ENCODE data around the gene CNTNAP5. TPM values are rescaled to one million over a fixed set of nuclear protein-coding genes. Genes with fewer than 3 reads are reported as not detected.

CNTNAP5 gene
- total and polyA plus RNA-seq, 2 of the 13 experiments (the other 11 are each of a cell fraction or from before 2014, with no cell fraction given): not detected

DNA sequence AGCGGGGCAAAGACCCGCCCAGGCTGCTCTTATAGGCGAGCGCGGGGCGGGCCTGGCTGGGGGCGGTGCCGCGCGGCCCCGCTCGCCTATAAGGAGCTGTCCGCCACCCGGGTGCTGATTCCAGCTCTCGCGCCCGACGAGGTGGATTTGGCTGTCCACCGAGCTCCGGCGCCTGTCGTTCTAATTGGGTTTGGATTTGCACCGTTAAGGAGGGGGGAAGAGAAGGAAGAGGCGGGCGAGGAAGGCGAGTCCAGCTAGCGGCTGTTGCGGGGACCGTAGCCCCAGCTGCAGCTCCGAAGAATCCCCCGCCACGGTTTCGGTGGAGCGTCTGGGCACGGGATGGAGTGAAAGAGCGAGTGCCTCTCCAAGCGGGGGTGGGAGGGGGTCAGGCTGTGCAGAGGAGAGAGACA, at the start of gene CNTNAP5 (continued):
- no peak for TF ChIP-seq EED (CRISPR knock-in tag; IDR thresholded peaks at IDR 0.05)
- TF ChIP-seq ZFAT (CRISPR knock-in tag; conservative IDR thresholded peaks at IDR 0.05): no peak
- no peak for TF ChIP-seq ZFP82 (CRISPR knock-in tag; IDR thresholded peaks at IDR 0.05; ENCODE audit: borderline replicate concordance)
- TF ChIP-seq FOXC1 (CRISPR knock-in tag; IDR thresholded peaks at IDR 0.05; ENCODE audit: borderline replicate concordance): no peak
- no peak for TF ChIP-seq ATF1 (CRISPR knock-in tag; IDR thresholded peaks at IDR 0.05)
- no peak for TF ChIP-seq SRY (CRISPR knock-in tag; IDR thresholded peaks at IDR 0.05)
- no peak for TF ChIP-seq RFX3 (CRISPR knock-in tag; IDR thresholded peaks at IDR 0.05)
- no peak for TF ChIP-seq PHF8 (CRISPR knock-in tag; IDR thresholded peaks at IDR 0.05)
- no peak for TF ChIP-seq POLR2G (IDR thresholded peaks at IDR 0.05; ENCODE audit: low read depth, low read length)
- no peak for TF ChIP-seq SOX6 (IDR thresholded peaks at IDR 0.05)
- TF ChIP-seq SOX6 (CRISPR knock-in tag; IDR thresholded peaks at IDR 0.05): no peak
- TF ChIP-seq AHR (CRISPR knock-in tag; IDR thresholded peaks at IDR 0.05): no peak
- TF ChIP-seq SMAD1 (CRISPR knock-in tag; IDR thresholded peaks at IDR 0.05; ENCODE audit: borderline replicate concordance, low read depth): no peak
- no peak for TF ChIP-seq ZNF543 (CRISPR knock-in tag; IDR thresholded peaks at IDR 0.05)
- no peak for TF ChIP-seq ZEB1 (IDR thresholded peaks at IDR 0.05; ENCODE audit: insufficient replicate concordance, low read depth)
- peak; percentile 42; the same call in 1 of the 2 replicates for TF ChIP-seq ZNF331 (CRISPR knock-in tag; IDR thresholded peaks at IDR 0.05)
- TF ChIP-seq HDAC6 (IDR thresholded peaks at IDR 0.05; ENCODE audit: low read depth, low read length): no peak
- TF ChIP-seq CEBPZ (IDR thresholded peaks at IDR 0.05; ENCODE audit: low read length): no peak
- TF ChIP-seq NRL (CRISPR knock-in tag; IDR thresholded peaks at IDR 0.05; ENCODE audit: borderline replicate concordance): no peak
- TF ChIP-seq, protein P1, sequence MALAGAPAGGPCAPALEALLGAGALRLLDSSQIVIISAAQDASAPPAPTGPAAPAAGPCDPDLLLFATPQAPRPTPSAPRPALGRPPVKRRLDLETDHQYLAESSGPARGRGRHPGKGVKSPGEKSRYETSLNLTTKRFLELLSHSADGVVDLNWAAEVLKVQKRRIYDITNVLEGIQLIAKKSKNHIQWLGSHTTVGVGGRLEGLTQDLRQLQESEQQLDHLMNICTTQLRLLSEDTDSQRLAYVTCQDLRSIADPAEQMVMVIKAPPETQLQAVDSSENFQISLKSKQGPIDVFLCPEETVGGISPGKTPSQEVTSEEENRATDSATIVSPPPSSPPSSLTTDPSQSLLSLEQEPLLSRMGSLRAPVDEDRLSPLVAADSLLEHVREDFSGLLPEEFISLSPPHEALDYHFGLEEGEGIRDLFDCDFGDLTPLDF (CRISPR knock-in tag; IDR thresholded peaks at IDR 0.05): no peak
- no peak for TF ChIP-seq ZNF550 (CRISPR knock-in tag; IDR thresholded peaks at IDR 0.05; ENCODE audit: borderline replicate concordance)
- no peak for TF ChIP-seq ZNF746 (CRISPR knock-in tag; IDR thresholded peaks at IDR 0.05)
- no peak for TF ChIP-seq GABPA (IDR thresholded peaks at IDR 0.05; ENCODE audit: low read depth, low read length)
- TF ChIP-seq GABPA (CRISPR knock-in tag; IDR thresholded peaks at IDR 0.05; ENCODE audit: low read depth): no peak
- TF ChIP-seq, protein P2, sequence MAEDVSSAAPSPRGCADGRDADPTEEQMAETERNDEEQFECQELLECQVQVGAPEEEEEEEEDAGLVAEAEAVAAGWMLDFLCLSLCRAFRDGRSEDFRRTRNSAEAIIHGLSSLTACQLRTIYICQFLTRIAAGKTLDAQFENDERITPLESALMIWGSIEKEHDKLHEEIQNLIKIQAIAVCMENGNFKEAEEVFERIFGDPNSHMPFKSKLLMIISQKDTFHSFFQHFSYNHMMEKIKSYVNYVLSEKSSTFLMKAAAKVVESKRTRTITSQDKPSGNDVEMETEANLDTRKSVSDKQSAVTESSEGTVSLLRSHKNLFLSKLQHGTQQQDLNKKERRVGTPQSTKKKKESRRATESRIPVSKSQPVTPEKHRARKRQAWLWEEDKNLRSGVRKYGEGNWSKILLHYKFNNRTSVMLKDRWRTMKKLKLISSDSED (CRISPR knock-in tag; IDR thresholded peaks at IDR 0.05): no peak
